GM13976 (cell line): ENCODE data around the gene WASF2.
"Not testable (repeated sequence)": the region's sequence is repeated elsewhere in the genome, so short reads cannot be mapped to it uniquely, and the experiment has no call there.

ENCODE experiments used
- DNase-seq: peaks from one replicate; pipeline ENCODE4 v3.0.0; 2012; ENCODE audit warnings: low spot score
- CTCF ChIP-seq: IDR thresholded peaks from 2 replicates; pipeline ENCODE4 v1.5.1; 2012; ENCODE audit warnings: borderline replicate concordance, mild to moderate bottlenecking; ENCODE audit not compliant: insufficient read depth; ENCODE audit errors: extremely low read depth, missing control alignments, control extremely low read depth
- in situ Hi-C: fragments of 300-500 bp; cut with MboI; formaldehyde crosslinking; loops from one replicate; pipeline ENCODE4 v1.12.0; 2022; ENCODE audit warnings: low sequenced_read_pairs, mixed read lengths, inconsistent platforms; ENCODE audit not compliant: unreplicated experiment

The WASF2 gene

GRCh38 chr1:27506703-27507102 lies 16.7 kb upstream of the WASF2 start:
- DNase-seq = no peak
- TF ChIP-seq CTCF = no peak
- in situ Hi-C loops = no loop called here

- in situ Hi-C loops = no loop called here
- peak; percentile 16 for DNase-seq
- no peak for TF ChIP-seq CTCF
Observed at GRCh38 chr1:27505420-27505680, 15.4 kb upstream of the WASF2 start.

- in situ Hi-C loops = no loop called here
- DNase-seq = peak; percentile 21
- TF ChIP-seq CTCF = no peak
Observed at GRCh38 chr1:27504588-27505419, 14.8 kb upstream of the WASF2 start.

GRCh38 chr1:27503844-27504587 lies 14.0 kb upstream of the WASF2 start:
- no peak for TF ChIP-seq CTCF
- in situ Hi-C loops = no loop called here
- peak; percentile 19 for DNase-seq

- no peak for DNase-seq
- no peak for TF ChIP-seq CTCF
- in situ Hi-C loops = no loop called here
Observed at GRCh38 chr1:27503033-27503432, 13.1 kb upstream of the WASF2 start.

GRCh38 chr1:27501159-27501558 lies 11.2 kb upstream of the WASF2 start:
- in situ Hi-C loops, DNase-seq: not testable (repeated sequence)

- no peak for DNase-seq
- in situ Hi-C loops = no loop called here
- TF ChIP-seq CTCF = no peak
Observed at GRCh38 chr1:27499142-27499541, 9.2 kb upstream of the WASF2 start.
